IMR-90 (cell line): ENCODE data around the gene MOCS1. TPM values are rescaled to one million over a fixed set of nuclear protein-coding genes. Genes with fewer than 3 reads are reported as not detected.

Experiments
- ATAC-seq: fragments of 200-7000 bp; cut with Tn5 transposase; 2 replicates; pipeline ENCODE4 v1.9.1; 2020; ENCODE audit warnings: low read depth, mild to moderate bottlenecking, moderate library complexity
- BruUV-seq: library from RNA; stranded (reverse); fragments of 400-500 nt; replicated peaks from 2 replicates; lab custom pipeline; 2021; lab: Mats Ljungman, UMichigan
- CTCF ChIA-PET: fragments of 300-600 bp; formaldehyde crosslinking; extraction: SDS; loops from one replicate; lab custom pipeline; 2021; ENCODE audit warnings: antibody characterized with exemption; lab: Yijun Ruan, JAX
- POLR2A ChIA-PET: fragments of 300-600 bp; sonication (Branson Sonifier 250); formaldehyde crosslinking; loops from one replicate; lab custom pipeline; 2022; ENCODE audit warnings: antibody characterized with exemption; ENCODE audit not compliant: unreplicated experiment; lab: Charles Lee
- DNase-seq: peaks from one replicate; pipeline ENCODE4 v3.0.0; 2013
- H2AFZ ChIP-seq: replicated peaks from 2 replicates; pipeline ENCODE3; 2013; ENCODE audit warnings: low read length, mild to moderate bottlenecking; ENCODE audit not compliant: poor library complexity
- H2AK5ac ChIP-seq: 2 replicates; pipeline ENCODE4 v1.6.1; 2013; ENCODE audit warnings: low read depth, low read length, inconsistent platforms
- H2AK9ac ChIP-seq: replicated peaks from 2 replicates; pipeline ENCODE3; 2013; ENCODE audit warnings: mild to moderate bottlenecking, low read depth, low read length, moderate library complexity; ENCODE audit not compliant: poor library complexity
- H2BK120ac ChIP-seq: 2 replicates; pipeline ENCODE4 v1.6.1; 2013; ENCODE audit warnings: low read depth, low read length, inconsistent platforms
- H2BK15ac ChIP-seq: 3 replicates; pipeline ENCODE4 v1.6.1; 2013; ENCODE audit warnings: low read depth, low read length, inconsistent platforms
- H2BK20ac ChIP-seq: 2 replicates; pipeline ENCODE4 v1.6.1; 2013; ENCODE audit warnings: low read depth, mild to moderate bottlenecking, inconsistent platforms, low read length, moderate library complexity
- H2BK5ac ChIP-seq: 2 replicates; pipeline ENCODE4 v1.6.1; 2013; ENCODE audit warnings: mild to moderate bottlenecking, low read depth, low read length, inconsistent platforms; ENCODE audit not compliant: poor library complexity, severe bottlenecking
- H3K14ac ChIP-seq: replicated peaks from 2 replicates; pipeline ENCODE4 v1.6.1; 2013; ENCODE audit warnings: low read depth, low read length, inconsistent platforms
- H3K18ac ChIP-seq: 2 replicates; pipeline ENCODE4 v1.6.1; 2013; ENCODE audit warnings: low read depth, low read length, control low read depth
- H3K23ac ChIP-seq: 2 replicates; pipeline ENCODE4 v1.6.1; 2013; ENCODE audit warnings: low read depth, low read length, inconsistent platforms
- H3K27ac ChIP-seq: 2 replicates; pipeline ENCODE4 v1.5.1; 2013; ENCODE audit warnings: mild to moderate bottlenecking, control low read depth, low read length; ENCODE audit not compliant: insufficient read depth
- H3K27me3 ChIP-seq: 2 replicates; pipeline ENCODE4 v1.6.1; 2013; ENCODE audit warnings: low read length; ENCODE audit not compliant: control insufficient read depth, insufficient read depth
- H3K36me3 ChIP-seq: 2 replicates; pipeline ENCODE4 v1.6.1; 2013; ENCODE audit warnings: low read length, mixed read lengths; ENCODE audit not compliant: control insufficient read depth, insufficient read depth
- H3K4ac ChIP-seq: 2 replicates; pipeline ENCODE4 v1.6.1; 2013; ENCODE audit warnings: low read depth, low read length, inconsistent platforms
- H3K4me1 ChIP-seq: 2 replicates; pipeline ENCODE4 v1.6.1; 2013; ENCODE audit warnings: low read length, mixed read lengths; ENCODE audit not compliant: control insufficient read depth, insufficient read depth
- H3K4me2 ChIP-seq: 2 replicates; pipeline ENCODE4 v1.6.1; 2013; ENCODE audit warnings: low read depth, mild to moderate bottlenecking, control low read depth, low read length, moderate library complexity
- H3K4me3 ChIP-seq: 2 replicates; pipeline ENCODE4 v1.5.1; 2013; ENCODE audit warnings: low read depth, mild to moderate bottlenecking, control low read depth, low read length, moderate library complexity; ENCODE audit not compliant: insufficient read depth
- H3K56ac ChIP-seq: 2 replicates; pipeline ENCODE4 v1.6.1; 2013; ENCODE audit warnings: low read length, inconsistent platforms; ENCODE audit not compliant: insufficient read depth; ENCODE audit errors: extremely low read depth
- H3K79me1 ChIP-seq, 2 experiments: 2 replicates each; pipeline ENCODE4 v1.6.1; 2013; ENCODE audit warnings: low read length in 2 of 2, inconsistent platforms in 1 of 2, low read depth in 1 of 2
- H3K9ac ChIP-seq: 2 replicates; pipeline ENCODE4 v1.6.1; 2013; ENCODE audit warnings: low read depth, low read length, control low read depth
- H3K9me1 ChIP-seq: 2 replicates; pipeline ENCODE4 v1.6.1; 2013; ENCODE audit warnings: low read length, inconsistent platforms; ENCODE audit not compliant: insufficient read depth
- H3K9me3 ChIP-seq: 2 replicates; pipeline ENCODE4 v1.6.1; 2013; ENCODE audit warnings: low read length; ENCODE audit not compliant: control insufficient read depth, insufficient read depth
- H4K20me1 ChIP-seq: 2 replicates; pipeline ENCODE4 v1.6.1; 2013; ENCODE audit warnings: low read length, inconsistent platforms; ENCODE audit not compliant: insufficient read depth
- H4K5ac ChIP-seq: 2 replicates; pipeline ENCODE4 v1.6.1; 2013; ENCODE audit warnings: mild to moderate bottlenecking, low read depth, low read length, control low read depth
- H4K8ac ChIP-seq, 2 experiments: 2 replicates each; pipeline ENCODE4 v1.6.1; 2013; ENCODE audit warnings: low read depth in 2 of 2, low read length in 2 of 2, control low read depth in 1 of 2, inconsistent platforms in 1 of 2
- H4K91ac ChIP-seq: 2 replicates; pipeline ENCODE4 v1.6.1; 2013; ENCODE audit warnings: low read depth, low read length, inconsistent platforms; ENCODE audit not compliant: insufficient read depth
- BHLHE40 ChIP-seq: fragments of 150-350 bp; IDR thresholded peaks from 2 replicates; pipeline ENCODE4 v1.6.1; 2016; ENCODE audit warnings: mild to moderate bottlenecking, low read depth, low read length
- CEBPB ChIP-seq: IDR thresholded peaks from 2 replicates; pipeline ENCODE4 v1.6.1; 2012; ENCODE audit warnings: low read depth, low read length, improper control_type of control experiment
- CHD1 ChIP-seq: IDR thresholded peaks from 2 replicates; pipeline ENCODE4 v1.6.1; 2012; ENCODE audit warnings: low read depth, low read length, improper control_type of control experiment
- FOS ChIP-seq: fragments of 150-350 bp; IDR thresholded peaks from 2 replicates; pipeline ENCODE4 v1.6.1; 2016; ENCODE audit warnings: low read depth, low read length
- MAFK ChIP-seq: IDR thresholded peaks from 2 replicates; pipeline ENCODE4 v1.6.1; 2012; ENCODE audit warnings: low read depth, low read length, improper control_type of control experiment
- MAZ ChIP-seq: IDR thresholded peaks from 2 replicates; pipeline ENCODE4 v1.6.1; 2012; ENCODE audit warnings: low read depth, mild to moderate bottlenecking, low read length, improper control_type of control experiment, moderate library complexity, borderline replicate concordance
- MXI1 ChIP-seq: IDR thresholded peaks from 2 replicates; pipeline ENCODE4 v1.6.1; 2012; ENCODE audit warnings: low read depth, mild to moderate bottlenecking, low read length, moderate library complexity, borderline replicate concordance
- NFE2L2 ChIP-seq: fragments of 150-350 bp; IDR thresholded peaks from 2 replicates; pipeline ENCODE4 v1.6.1; 2016; ENCODE audit warnings: low read depth, mild to moderate bottlenecking, low read length
- POLR2A ChIP-seq: IDR thresholded peaks from 2 replicates; pipeline ENCODE4 v1.6.1; 2012; ENCODE audit warnings: mild to moderate bottlenecking, low read depth, low read length
- RAD21 ChIP-seq: IDR thresholded peaks from 2 replicates; pipeline ENCODE4 v1.6.1; 2012; ENCODE audit warnings: low read length, improper control_type of control experiment
- RCOR1 ChIP-seq: IDR thresholded peaks from 2 replicates; pipeline ENCODE4 v1.6.1; 2012; ENCODE audit warnings: mild to moderate bottlenecking, low read length, improper control_type of control experiment; ENCODE audit not compliant: insufficient replicate concordance
- RFX5 ChIP-seq: IDR thresholded peaks from 2 replicates; pipeline ENCODE4 v1.8.0; 2012; ENCODE audit warnings: low read depth, mild to moderate bottlenecking, low read length, moderate library complexity
- SMC3 ChIP-seq: fragments of 150-350 bp; IDR thresholded peaks from 2 replicates; pipeline ENCODE4 v1.6.1; 2016; ENCODE audit warnings: low read depth, mild to moderate bottlenecking, antibody characterized with exemption, low read length, moderate library complexity
- WGBS, 2 experiments: methylation state at CpG; one replicate each; pipeline versions ENCODE4 v1.1.5 to v1.1.7; 2013; ENCODE audit warnings: missing lambda C conversion rate in 2 of 2; ENCODE audit not compliant: insufficient read length in 1 of 2; ENCODE audit errors: extremely low coverage in 2 of 2; 5-methylcytosine and 5-hydroxymethylcytosine counted together
- dilution Hi-C: fragments of 300-500 bp; cut with HindIII; formaldehyde crosslinking; loops from one replicate; pipeline ENCODE4 v1.14.3; 2018; ENCODE audit warnings: low sequenced_read_pairs; ENCODE audit not compliant: unreplicated experiment
- in situ Hi-C: fragments of 300-500 bp; cut with MboI; formaldehyde crosslinking; loops from 3 replicates; pipeline ENCODE4 v1.14.3; 2019; ENCODE audit warnings: low sequenced_read_pairs, inconsistent platforms, mixed read lengths
- intact Hi-C: fragments of 100-400 bp; cut with micrococcal nuclease; formaldehyde crosslinking; loops from 2 replicates; pipeline ENCODE4 v1.10.0; 2022
- polyA plus RNA-seq, 3 experiments: library from polyadenylated mRNA; depleted of rRNA; stranded (reverse); fragments of >200 nt; gene quantifications; 2 replicates each; pipeline ENCODE4 v1.2.3, GENCODE V29; 2012; ENCODE audit warnings: low replicate concordance in 1 of 3
- total RNA-seq: library from RNA; depleted of rRNA; stranded (reverse); fragments of >200 nt; gene quantifications from 2 replicates; pipeline ENCODE4 v1.2.3, GENCODE V29; 2012
- TF ChIP-seq, protein P1 (sequence below): conservative IDR thresholded peaks from 2 replicates; pipeline ENCODE4 v1.5.1; 2012; ENCODE audit warnings: mild to moderate bottlenecking, low read depth, low read length, improper control_type of control experiment
- TF ChIP-seq, protein P2 (sequence below): fragments of 150-350 bp; IDR thresholded peaks from 2 replicates; pipeline ENCODE4 v1.6.1; 2017; ENCODE audit warnings: mild to moderate bottlenecking, antibody characterized with exemption, low read length, low read depth
- TF ChIP-seq, protein P3 (sequence below): fragments of 150-350 bp; IDR thresholded peaks from 2 replicates; pipeline ENCODE4 v1.6.1; 2016; ENCODE audit warnings: low read depth, mild to moderate bottlenecking, low read length, moderate library complexity, borderline replicate concordance

MOCS1 gene
- total and polyA plus RNA-seq, 2 of the 4 experiments (the other 2 are of a cell fraction), result 5.5 to 9.5 TPM

DNA sequence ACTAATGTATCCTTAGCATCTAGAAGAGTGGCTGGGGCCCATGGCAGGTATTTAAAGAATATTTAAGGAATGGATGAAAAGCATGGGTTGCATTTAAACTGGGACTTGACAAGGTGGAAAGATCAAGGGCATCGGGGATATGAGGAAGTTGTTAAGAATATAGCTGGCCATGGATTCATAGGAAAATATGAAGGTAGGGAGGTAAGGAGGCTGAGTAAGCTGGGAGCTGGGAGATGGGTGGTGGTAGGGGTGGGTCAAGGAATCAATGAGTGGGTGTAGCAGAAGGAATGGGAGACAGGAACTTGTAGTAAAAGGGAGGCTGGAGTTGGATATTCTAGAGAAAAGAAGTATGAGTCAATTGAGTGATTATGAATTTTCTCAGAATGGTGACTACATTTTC, 44.0 kb upstream of the MOCS1 start:
- no peaks in the 10 kb centered on the region for H3K9me3 ChIP-seq
- H4K20me1 ChIP-seq, result no peaks in the 10 kb centered on the region
- no peak overlapping the region for H2AK5ac ChIP-seq
- ATAC-seq (no peak), DNase-seq (no peak)
- TF ChIP-seq RCOR1 (no peak), RFX5 (no peak), SMC3 (no peak), POLR2A (no peak), MAFK (no peak), MXI1 (no peak), RAD21 (no peak), CHD1 (no peak), CEBPB (no peak), MAZ (no peak), FOS (no peak), NFE2L2 (no peak), BHLHE40 (no peak)
- TF ChIP-seq, protein P1, sequence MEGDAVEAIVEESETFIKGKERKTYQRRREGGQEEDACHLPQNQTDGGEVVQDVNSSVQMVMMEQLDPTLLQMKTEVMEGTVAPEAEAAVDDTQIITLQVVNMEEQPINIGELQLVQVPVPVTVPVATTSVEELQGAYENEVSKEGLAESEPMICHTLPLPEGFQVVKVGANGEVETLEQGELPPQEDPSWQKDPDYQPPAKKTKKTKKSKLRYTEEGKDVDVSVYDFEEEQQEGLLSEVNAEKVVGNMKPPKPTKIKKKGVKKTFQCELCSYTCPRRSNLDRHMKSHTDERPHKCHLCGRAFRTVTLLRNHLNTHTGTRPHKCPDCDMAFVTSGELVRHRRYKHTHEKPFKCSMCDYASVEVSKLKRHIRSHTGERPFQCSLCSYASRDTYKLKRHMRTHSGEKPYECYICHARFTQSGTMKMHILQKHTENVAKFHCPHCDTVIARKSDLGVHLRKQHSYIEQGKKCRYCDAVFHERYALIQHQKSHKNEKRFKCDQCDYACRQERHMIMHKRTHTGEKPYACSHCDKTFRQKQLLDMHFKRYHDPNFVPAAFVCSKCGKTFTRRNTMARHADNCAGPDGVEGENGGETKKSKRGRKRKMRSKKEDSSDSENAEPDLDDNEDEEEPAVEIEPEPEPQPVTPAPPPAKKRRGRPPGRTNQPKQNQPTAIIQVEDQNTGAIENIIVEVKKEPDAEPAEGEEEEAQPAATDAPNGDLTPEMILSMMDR, result no peak
- TF ChIP-seq, protein P2, sequence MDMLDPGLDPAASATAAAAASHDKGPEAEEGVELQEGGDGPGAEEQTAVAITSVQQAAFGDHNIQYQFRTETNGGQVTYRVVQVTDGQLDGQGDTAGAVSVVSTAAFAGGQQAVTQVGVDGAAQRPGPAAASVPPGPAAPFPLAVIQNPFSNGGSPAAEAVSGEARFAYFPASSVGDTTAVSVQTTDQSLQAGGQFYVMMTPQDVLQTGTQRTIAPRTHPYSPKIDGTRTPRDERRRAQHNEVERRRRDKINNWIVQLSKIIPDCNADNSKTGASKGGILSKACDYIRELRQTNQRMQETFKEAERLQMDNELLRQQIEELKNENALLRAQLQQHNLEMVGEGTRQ, result no peak
- TF ChIP-seq, protein P3, sequence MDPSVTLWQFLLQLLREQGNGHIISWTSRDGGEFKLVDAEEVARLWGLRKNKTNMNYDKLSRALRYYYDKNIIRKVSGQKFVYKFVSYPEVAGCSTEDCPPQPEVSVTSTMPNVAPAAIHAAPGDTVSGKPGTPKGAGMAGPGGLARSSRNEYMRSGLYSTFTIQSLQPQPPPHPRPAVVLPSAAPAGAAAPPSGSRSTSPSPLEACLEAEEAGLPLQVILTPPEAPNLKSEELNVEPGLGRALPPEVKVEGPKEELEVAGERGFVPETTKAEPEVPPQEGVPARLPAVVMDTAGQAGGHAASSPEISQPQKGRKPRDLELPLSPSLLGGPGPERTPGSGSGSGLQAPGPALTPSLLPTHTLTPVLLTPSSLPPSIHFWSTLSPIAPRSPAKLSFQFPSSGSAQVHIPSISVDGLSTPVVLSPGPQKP, result no peak
- no peak overlapping the region for H2AK9ac ChIP-seq
- H3K9ac ChIP-seq, result no peak overlapping the region
- no peak overlapping the region for H2BK5ac ChIP-seq
- no peak overlapping the region for H3K14ac ChIP-seq
- H3K18ac ChIP-seq, result no peak overlapping the region
- dilution Hi-C loops (no loop called here), intact Hi-C loops (no loop called here), in situ Hi-C loops (loop anchor here (25.0 kb wide), 1 partner anchor 1059 kb away; the partner anchor contains the start of genes TSPO2 and UNC5CL)
- H4K5ac ChIP-seq, result no peak overlapping the region
- H3K36me3 ChIP-seq, result no peaks in the 10 kb centered on the region
- CTCF ChIA-PET, result no interaction called here
- H3K23ac ChIP-seq, result no peak overlapping the region
- 91% methylated on average over 1 of the region's 1 CpG; no CpG with 5 or more reads in 1 of the 2 experiments for WGBS, 2 experiments
- peaks cover 3% of the 10 kb centered on the region; the same call in 1 of the 2 replicates for H3K9me1 ChIP-seq
- H3K79me1 ChIP-seq, result no peaks in the 10 kb centered on the region
- H2BK20ac ChIP-seq, result no peak overlapping the region
- no peak overlapping the region for H2BK120ac ChIP-seq
- no peak overlapping the region for H3K4me3 ChIP-seq
- POLR2A ChIA-PET, result no interaction called here
- BruUV-seq, result no TSS peak
- H2BK15ac ChIP-seq, result no peak overlapping the region
- no peak overlapping the region for H4K91ac ChIP-seq
- H3K56ac ChIP-seq, result no peak overlapping the region
- no peak overlapping the region for H2AFZ ChIP-seq
- H4K8ac ChIP-seq, result no peak overlapping the region
- H3K4ac ChIP-seq, result no peak overlapping the region
- peaks cover 5% of the 10 kb centered on the region for H3K4me1 ChIP-seq
- H3K4me2 ChIP-seq, result no peak overlapping the region
- peaks cover 6% of the 10 kb centered on the region for H3K27me3 ChIP-seq
- H3K27ac ChIP-seq, result no peak overlapping the region
